Activated CD4-positive, alpha-beta T cell treated with anti-CD3 and anti-CD28 coated beads, Interleukin-2, amount 10 ng/mL, durations not matched to agents 24 days and 14 days (primary cell): ENCODE data around the gene MS4A2. TPM values are rescaled to one million over a fixed set of nuclear protein-coding genes. Genes with fewer than 3 reads are reported as not detected.
"Not testable (repeated sequence)": the region's sequence is repeated elsewhere in the genome, so short reads cannot be mapped to it uniquely, and the experiment has no call there.

Experiments
- DNase-seq: peaks from one replicate; pipeline ENCODE4 v3.0.0; 2022
- H3K27ac Mint-ChIP-seq: one replicate; pipeline ENCODE4 v1.8.0; 2022; ENCODE audit warnings: mild to moderate bottlenecking, mixed read lengths
- H3K27me3 Mint-ChIP-seq: one replicate; pipeline ENCODE4 v1.8.0; 2022; ENCODE audit warnings: mixed read lengths
- H3K36me3 Mint-ChIP-seq: one replicate; pipeline ENCODE4 v1.8.0; 2022; ENCODE audit warnings: low read depth, mild to moderate bottlenecking, mixed read lengths
- H3K4me1 Mint-ChIP-seq: one replicate; pipeline ENCODE4 v1.8.0; 2021; ENCODE audit warnings: mixed read lengths
- H3K4me3 Mint-ChIP-seq: one replicate; pipeline ENCODE4 v1.8.0; 2022; ENCODE audit warnings: mild to moderate bottlenecking, moderate library complexity, mixed read lengths
- H3K9me3 Mint-ChIP-seq: one replicate; pipeline ENCODE4 v1.8.0; 2021; ENCODE audit warnings: mixed read lengths
- intact Hi-C: fragments of 100-400 bp; cut with micrococcal nuclease; formaldehyde crosslinking; loops from one replicate; pipeline ENCODE4 v1.15.1; 2023
- total RNA-seq: library from RNA; stranded (reverse); gene quantifications from 2 replicates; pipeline ENCODE4 v1.2.3, GENCODE V29; 2022

Gene MS4A2
- total RNA-seq, 1 donor from 2014 or later, result not detected

- Mint-ChIP-seq H3K27ac (no peak overlapping the region), H3K27me3 (peaks cover 3% of the 10 kb centered on the region), H3K4me3 (no peak overlapping the region), H3K36me3 (no peaks in the 10 kb centered on the region), H3K9me3 (no peaks in the 10 kb centered on the region), H3K4me1 (no peaks in the 10 kb centered on the region)
- DNase-seq, result no peak
- intact Hi-C loops, result no loop called here
These were observed 7.9 kb upstream of the MS4A2 start for GRCh38 chr11:60080535-60080934.

GRCh38 chr11:60084631-60085273 is 3.7 kb upstream of the MS4A2 start:
- Mint-ChIP-seq H3K36me3 (no peaks in the 10 kb centered on the region), H3K4me1 (no peaks in the 10 kb centered on the region), H3K4me3 (no peak overlapping the region), H3K27ac (no peak overlapping the region), H3K27me3 (peaks cover 3% of the 10 kb centered on the region), H3K9me3 (no peaks in the 10 kb centered on the region)
- intact Hi-C loops, result no loop called here
- DNase-seq, result no peak

GRCh38 chr11:60085909-60086308 is 2.6 kb upstream of the MS4A2 start:
- no peaks in the 10 kb centered on the region for H3K9me3 Mint-ChIP-seq
- H3K27ac Mint-ChIP-seq, result no peak overlapping the region
- H3K4me1 Mint-ChIP-seq, result no peaks in the 10 kb centered on the region
- no peak for DNase-seq
- intact Hi-C loops, result no loop called here
- H3K4me3 Mint-ChIP-seq, result no peak overlapping the region
- H3K27me3 Mint-ChIP-seq, result peaks cover 3% of the 10 kb centered on the region
- H3K36me3 Mint-ChIP-seq, result no peaks in the 10 kb centered on the region

- no peak for DNase-seq
- Mint-ChIP-seq H3K4me3 (no peak overlapping the region), H3K4me1 (no peaks in the 10 kb centered on the region), H3K27ac (no peak overlapping the region), H3K36me3 (no peaks in the 10 kb centered on the region), H3K27me3 (peaks cover 3% of the 10 kb centered on the region), H3K9me3 (no peaks in the 10 kb centered on the region)
- intact Hi-C loops, result no loop called here
These were observed 1.2 kb upstream of the MS4A2 start for GRCh38 chr11:60087239-60087638.

- no peaks in the 10 kb centered on the region for H3K27me3 Mint-ChIP-seq
- intact Hi-C loops, result no loop called here
These were observed 7.1 kb downstream of the MS4A2 start for GRCh38 chr11:60095477-60096120.

GRCh38 chr11:60097189-60097588 is 8.7 kb downstream of the MS4A2 start:
- H3K27me3 Mint-ChIP-seq, result no peaks in the 10 kb centered on the region
- no peak overlapping the region for H3K4me3 Mint-ChIP-seq
- no peaks in the 10 kb centered on the region for H3K36me3 Mint-ChIP-seq
- no peak for DNase-seq
- no peak overlapping the region for H3K27ac Mint-ChIP-seq
- no peaks in the 10 kb centered on the region for H3K4me1 Mint-ChIP-seq
- no peaks in the 10 kb centered on the region for H3K9me3 Mint-ChIP-seq
- intact Hi-C loops, result no loop called here

More at GRCh38 chr11:60095477-60096120, 7.1 kb downstream of the MS4A2 start:
- Mint-ChIP-seq H3K27ac (no peak overlapping the region), H3K36me3 (no peaks in the 10 kb centered on the region), H3K9me3 (no peaks in the 10 kb centered on the region), H3K4me3 (no peak overlapping the region), H3K4me1 (no peaks in the 10 kb centered on the region)
- DNase-seq, result no peak

- intact Hi-C loops, result no loop called here
- Mint-ChIP-seq H3K36me3 (no peaks in the 10 kb centered on the region), H3K27me3 (no peaks in the 10 kb centered on the region), H3K4me3 (no peak overlapping the region), H3K9me3 (no peaks in the 10 kb centered on the region), H3K4me1 (no peaks in the 10 kb centered on the region), H3K27ac (no peak overlapping the region)
- DNase-seq, result no peak
These were observed 10.0 kb downstream of the MS4A2 start for GRCh38 chr11:60098508-60098907.

GRCh38 chr11:60100516-60100915 is 12.1 kb downstream of the MS4A2 start:
- Mint-ChIP-seq H3K36me3 (no peaks in the 10 kb centered on the region), H3K27me3 (no peaks in the 10 kb centered on the region), H3K4me1 (no peaks in the 10 kb centered on the region), H3K4me3 (no peak overlapping the region), H3K27ac (no peak overlapping the region), H3K9me3 (no peaks in the 10 kb centered on the region)
- DNase-seq, result no peak
- intact Hi-C loops, result no loop called here

- intact Hi-C loops, DNase-seq, H3K9me3 Mint-ChIP-seq, H3K4me1 Mint-ChIP-seq, H3K27ac Mint-ChIP-seq, H3K36me3 Mint-ChIP-seq, H3K27me3 Mint-ChIP-seq, H3K4me3 Mint-ChIP-seq: not testable (repeated sequence)
These were observed 12.9 kb downstream of the MS4A2 start for GRCh38 chr11:60101368-60101767.

GRCh38 chr11:60104471-60105115 is 16.1 kb downstream of the MS4A2 start:
- H3K27me3 Mint-ChIP-seq, intact Hi-C loops, H3K9me3 Mint-ChIP-seq, H3K4me3 Mint-ChIP-seq, H3K4me1 Mint-ChIP-seq, H3K27ac Mint-ChIP-seq, DNase-seq, H3K36me3 Mint-ChIP-seq: not testable (repeated sequence)

- H3K27ac Mint-ChIP-seq, H3K4me1 Mint-ChIP-seq, DNase-seq, H3K27me3 Mint-ChIP-seq, H3K4me3 Mint-ChIP-seq, H3K36me3 Mint-ChIP-seq, H3K9me3 Mint-ChIP-seq, intact Hi-C loops: not testable (repeated sequence)
These were observed 20.2 kb downstream of the MS4A2 start for GRCh38 chr11:60108631-60109030.

- no peak overlapping the region for H3K4me3 Mint-ChIP-seq
- H3K36me3 Mint-ChIP-seq, result no peaks in the 10 kb centered on the region
- peaks cover 3% of the 10 kb centered on the region for H3K27me3 Mint-ChIP-seq
- H3K9me3 Mint-ChIP-seq, result no peaks in the 10 kb centered on the region
- H3K27ac Mint-ChIP-seq, result no peak overlapping the region
- H3K4me1 Mint-ChIP-seq, result no peaks in the 10 kb centered on the region
- DNase-seq, result no peak
- intact Hi-C loops, result no loop called here
These were observed 23.3 kb downstream of the MS4A2 start for GRCh38 chr11:60111793-60112192.

- no peaks in the 10 kb centered on the region for H3K4me1 Mint-ChIP-seq
- H3K36me3 Mint-ChIP-seq, result no peaks in the 10 kb centered on the region
- no peak for DNase-seq
- no peak overlapping the region for H3K4me3 Mint-ChIP-seq
- H3K27ac Mint-ChIP-seq, result no peak overlapping the region
- H3K27me3 Mint-ChIP-seq, result peaks cover 5% of the 10 kb centered on the region
- H3K9me3 Mint-ChIP-seq, result no peaks in the 10 kb centered on the region
- intact Hi-C loops, result no loop called here
These were observed 28.7 kb downstream of the MS4A2 start for GRCh38 chr11:60116996-60117790.

GRCh38 chr11:60118338-60118737 is 29.9 kb downstream of the MS4A2 start:
- Mint-ChIP-seq H3K27me3 (peaks cover 5% of the 10 kb centered on the region), H3K4me3 (no peak overlapping the region), H3K36me3 (no peaks in the 10 kb centered on the region), H3K27ac (no peak overlapping the region), H3K4me1 (no peaks in the 10 kb centered on the region), H3K9me3 (no peaks in the 10 kb centered on the region)
- intact Hi-C loops, result no loop called here
- DNase-seq, result no peak
